GM12874 (cell line): Measurements from ENCODE around the gene SLIRP.
A peak's percentile ranks its signal among the peaks of the same experiment; 100 is the strongest.

Experiments
- TF ChIP-seq, protein P1 (sequence below): IDR thresholded peaks from 2 replicates; pipeline ENCODE4 v1.5.1; 2011; ENCODE audit warnings: low read depth, mild to moderate bottlenecking, control low read depth, low read length, moderate library complexity; ENCODE audit not compliant: insufficient read depth

SLIRP gene

GRCh38 chr14:77681196-77682157, 26.4 kb upstream of the SLIRP start:
- TF ChIP-seq, protein P1, sequence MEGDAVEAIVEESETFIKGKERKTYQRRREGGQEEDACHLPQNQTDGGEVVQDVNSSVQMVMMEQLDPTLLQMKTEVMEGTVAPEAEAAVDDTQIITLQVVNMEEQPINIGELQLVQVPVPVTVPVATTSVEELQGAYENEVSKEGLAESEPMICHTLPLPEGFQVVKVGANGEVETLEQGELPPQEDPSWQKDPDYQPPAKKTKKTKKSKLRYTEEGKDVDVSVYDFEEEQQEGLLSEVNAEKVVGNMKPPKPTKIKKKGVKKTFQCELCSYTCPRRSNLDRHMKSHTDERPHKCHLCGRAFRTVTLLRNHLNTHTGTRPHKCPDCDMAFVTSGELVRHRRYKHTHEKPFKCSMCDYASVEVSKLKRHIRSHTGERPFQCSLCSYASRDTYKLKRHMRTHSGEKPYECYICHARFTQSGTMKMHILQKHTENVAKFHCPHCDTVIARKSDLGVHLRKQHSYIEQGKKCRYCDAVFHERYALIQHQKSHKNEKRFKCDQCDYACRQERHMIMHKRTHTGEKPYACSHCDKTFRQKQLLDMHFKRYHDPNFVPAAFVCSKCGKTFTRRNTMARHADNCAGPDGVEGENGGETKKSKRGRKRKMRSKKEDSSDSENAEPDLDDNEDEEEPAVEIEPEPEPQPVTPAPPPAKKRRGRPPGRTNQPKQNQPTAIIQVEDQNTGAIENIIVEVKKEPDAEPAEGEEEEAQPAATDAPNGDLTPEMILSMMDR, result no peak

GRCh38 chr14:77682158-77682553, 25.7 kb upstream of the SLIRP start:
- TF ChIP-seq, protein P1, result no peak

DNA sequence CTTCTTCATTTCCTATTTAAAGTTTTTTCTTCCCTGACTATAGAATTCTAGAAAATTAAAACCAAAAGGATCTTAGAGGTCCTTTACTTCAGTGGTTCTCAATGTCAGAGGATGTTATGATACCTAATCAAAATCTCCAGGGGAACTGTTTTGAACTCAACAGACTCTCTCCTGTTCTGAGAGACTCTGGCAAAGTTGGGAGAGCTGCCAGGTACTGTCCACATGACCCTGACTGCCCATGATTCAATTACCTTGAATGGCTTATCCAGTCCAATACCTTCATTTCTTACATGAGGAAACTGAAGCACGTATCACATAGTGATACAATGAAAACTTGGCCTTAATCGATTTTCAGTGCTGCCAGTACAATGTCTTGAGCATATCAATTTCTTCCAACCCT, 16.6 kb upstream of the SLIRP start:
- TF ChIP-seq, protein P1, result no peak

DNA sequence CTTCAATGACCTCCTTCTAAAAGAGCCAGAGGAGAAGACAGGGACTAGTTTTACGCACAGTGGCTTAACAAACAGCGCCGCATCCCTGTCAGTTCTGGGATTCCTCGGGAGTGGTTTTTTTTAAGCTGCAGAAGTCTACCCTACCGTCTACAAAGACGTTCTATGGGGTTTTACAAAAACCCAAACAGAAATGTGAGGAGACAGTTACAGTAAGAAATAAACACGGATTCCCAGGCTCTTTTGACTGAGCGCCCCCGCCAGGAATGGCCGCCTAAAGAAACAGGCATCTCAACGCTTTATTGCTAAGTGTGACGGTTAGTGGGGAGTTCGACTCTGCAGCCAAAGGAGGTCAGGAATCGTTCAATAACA, 564 bp upstream of the SLIRP start:
- TF ChIP-seq, protein P1, result peak; percentile 20; the same call in 1 of the 2 replicates

- TF ChIP-seq, protein P1, result no peak
These were observed 846 bp downstream of the SLIRP start for GRCh38 chr14:77708749-77709148.

DNA sequence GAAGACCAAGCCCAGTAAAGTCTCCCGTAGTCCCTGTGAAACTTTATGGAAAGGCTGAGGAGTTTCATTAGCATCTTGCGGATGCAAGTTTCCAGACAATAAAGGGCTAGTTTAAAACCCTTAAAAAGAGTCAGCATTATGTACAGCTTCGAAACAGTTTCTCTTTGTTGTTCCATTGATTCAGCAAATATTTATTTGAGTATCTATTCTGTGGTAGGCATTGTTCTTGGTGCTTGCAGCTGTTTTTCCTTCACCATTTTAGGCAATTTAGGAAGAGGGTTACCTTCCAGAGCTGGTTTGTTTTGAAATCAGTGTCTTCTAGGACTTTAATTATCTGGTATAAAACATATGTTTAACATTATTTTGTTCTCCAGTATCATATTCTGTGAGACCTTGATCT, 1.5 kb downstream of the SLIRP start:
- TF ChIP-seq, protein P1, result no peak

DNA sequence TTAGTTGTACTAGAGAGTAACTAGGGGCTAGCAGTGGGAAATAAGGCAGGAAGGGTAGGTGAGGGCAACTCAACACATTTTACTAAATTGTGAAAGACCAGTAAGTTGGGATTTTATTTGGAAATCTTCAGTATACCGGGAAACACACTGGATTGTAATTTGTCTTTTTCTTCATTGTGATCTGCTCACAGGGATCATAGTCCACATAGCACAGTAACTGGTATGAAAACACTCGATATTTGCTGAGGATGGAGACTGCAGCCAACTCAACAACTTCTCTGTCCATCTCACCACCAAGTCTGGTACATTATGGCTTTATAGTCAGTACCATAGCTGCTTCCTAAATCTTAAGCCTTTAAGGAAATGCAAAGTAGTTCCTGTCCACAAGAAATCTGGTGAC, 2.5 kb downstream of the SLIRP start:
- TF ChIP-seq, protein P1, result no peak
